IPS DF 4.7 (cell line): Measurements from ENCODE around the gene ILRUN.
"Not testable (repeated sequence)": the region's sequence is repeated elsewhere in the genome, so short reads cannot be mapped to it uniquely, and the experiment has no call there.

ENCODE experiments used
- DNase-seq: peaks from one replicate; pipeline ENCODE4 v3.0.0-alpha.2; 2013; ENCODE audit warnings: low spot score; ENCODE audit errors: extremely low read depth

The ILRUN gene

GRCh38 chr6:34696739-34697543, at the start of gene ILRUN:
Gene ILRUN, minus strand, starts transcription at chr6:34696767. Its CDS starts 164 bp downstream, at chr6:34696603.
- peak; percentile 22 for DNase-seq

GRCh38 chr6:34745277-34746103, 48.9 kb upstream of the ILRUN start:
- no peak for DNase-seq

- DNase-seq = not testable (repeated sequence)
Measured at GRCh38 chr6:34744294-34744647, 47.7 kb upstream of the ILRUN start.

DNA sequence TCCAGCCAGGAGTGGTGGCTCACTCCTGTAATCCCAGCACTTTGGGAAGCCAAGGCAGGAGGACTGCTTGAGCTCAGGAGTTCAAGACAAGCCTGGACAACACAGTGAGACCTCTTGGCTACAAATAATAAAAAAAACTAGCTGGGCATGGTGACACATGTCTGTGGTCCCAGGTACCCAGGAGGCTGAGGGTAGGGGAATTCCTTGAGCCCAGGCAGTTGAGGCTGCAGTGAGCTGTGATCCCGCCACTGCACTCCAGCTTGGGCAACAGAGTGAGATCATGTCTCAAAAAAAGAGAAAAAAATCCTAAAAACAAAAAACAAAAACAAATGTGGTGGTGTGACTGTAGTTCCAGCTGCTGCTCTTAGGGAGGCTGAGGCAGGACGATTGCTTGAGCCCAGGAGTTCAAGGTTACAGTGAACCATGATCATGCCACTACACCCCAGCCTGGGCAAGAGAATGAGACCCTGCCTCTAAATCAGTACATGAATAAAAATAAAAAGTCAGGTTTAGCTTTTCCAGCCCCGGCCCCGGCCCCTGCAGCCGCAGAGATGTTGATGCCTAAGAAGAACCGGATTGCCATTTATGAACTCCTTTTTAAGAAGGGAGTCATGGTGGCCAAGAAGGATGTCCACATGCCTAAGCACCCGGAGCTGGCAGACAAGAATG, 47.2 kb upstream of the ILRUN start:
- no peak for DNase-seq

- DNase-seq = no peak
Measured at GRCh38 chr6:34742094-34742493, 45.5 kb upstream of the ILRUN start.

DNA sequence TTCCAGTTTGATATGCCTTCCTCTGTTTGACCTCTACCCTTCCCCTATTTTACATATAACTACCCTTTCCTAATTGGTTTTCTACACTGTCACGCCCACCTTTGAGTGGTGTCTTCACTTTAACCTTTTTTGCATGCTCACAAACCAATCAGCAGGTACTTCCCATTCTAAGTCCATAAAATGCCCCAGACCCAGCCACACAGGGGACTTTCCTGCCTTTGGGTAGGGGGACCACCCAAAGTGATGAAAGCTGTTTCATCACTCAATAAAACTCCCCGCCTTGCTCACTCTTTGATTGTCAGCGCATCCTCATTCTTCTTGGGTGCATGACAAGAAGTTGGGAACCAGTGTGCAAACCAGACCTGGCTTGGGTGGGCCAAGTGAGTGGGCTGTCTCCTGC, 40.3 kb upstream of the ILRUN start:
- DNase-seq = no peak

GRCh38 chr6:34731393-34732060, 35.0 kb upstream of the ILRUN start:
- DNase-seq = no peak

- DNase-seq = no peak
Measured at GRCh38 chr6:34729631-34730470, 33.3 kb upstream of the ILRUN start.

GRCh38 chr6:34726055-34726454, 29.5 kb upstream of the ILRUN start:
- DNase-seq = no peak

DNA sequence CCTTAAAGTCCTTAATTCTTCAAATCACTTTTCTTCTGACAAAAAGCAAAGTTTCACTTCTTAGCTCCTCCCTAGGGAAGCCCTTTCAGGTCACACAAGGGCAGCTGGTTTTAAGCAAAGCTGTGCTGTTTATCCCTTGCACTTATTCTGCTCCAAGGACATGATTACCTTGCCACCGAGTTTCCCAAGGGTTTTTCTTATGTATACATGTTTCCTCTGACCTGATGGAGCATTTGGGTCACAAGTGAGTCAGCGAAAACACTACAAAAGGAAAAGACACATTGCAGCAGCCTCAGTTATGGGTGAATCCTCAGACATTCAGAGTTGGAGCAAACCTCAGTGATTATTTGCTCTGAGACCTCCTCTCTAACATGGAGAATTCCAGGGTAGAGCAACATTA, 26.6 kb upstream of the ILRUN start:
- no peak for DNase-seq

- DNase-seq = no peak
Measured at GRCh38 chr6:34722451-34722850, 25.9 kb upstream of the ILRUN start.

DNA sequence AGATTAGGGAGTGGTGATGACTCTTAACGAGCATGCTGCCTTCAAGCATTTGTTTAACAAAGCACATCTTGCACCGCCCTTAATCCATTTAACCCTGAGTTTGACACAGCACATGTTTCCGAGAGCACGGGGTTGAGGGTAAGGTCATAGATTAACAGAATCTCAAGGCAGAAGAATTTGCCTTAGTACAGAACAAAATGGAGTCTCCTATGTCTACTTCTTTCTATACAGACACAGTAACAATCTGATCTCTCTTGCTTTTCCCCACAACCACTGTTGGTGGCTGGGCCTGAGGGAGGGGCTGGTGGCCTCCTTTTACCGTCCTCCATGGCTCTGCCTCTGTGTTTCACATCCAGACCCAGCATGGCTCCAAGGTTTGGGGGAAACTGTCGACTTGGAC, 23.6 kb upstream of the ILRUN start:
- not testable (repeated sequence) for DNase-seq

- not testable (repeated sequence) for DNase-seq
Measured at GRCh38 chr6:34719646-34720045, 23.1 kb upstream of the ILRUN start.

- DNase-seq = no peak
Measured at GRCh38 chr6:34718976-34719375, 22.4 kb upstream of the ILRUN start.

DNA sequence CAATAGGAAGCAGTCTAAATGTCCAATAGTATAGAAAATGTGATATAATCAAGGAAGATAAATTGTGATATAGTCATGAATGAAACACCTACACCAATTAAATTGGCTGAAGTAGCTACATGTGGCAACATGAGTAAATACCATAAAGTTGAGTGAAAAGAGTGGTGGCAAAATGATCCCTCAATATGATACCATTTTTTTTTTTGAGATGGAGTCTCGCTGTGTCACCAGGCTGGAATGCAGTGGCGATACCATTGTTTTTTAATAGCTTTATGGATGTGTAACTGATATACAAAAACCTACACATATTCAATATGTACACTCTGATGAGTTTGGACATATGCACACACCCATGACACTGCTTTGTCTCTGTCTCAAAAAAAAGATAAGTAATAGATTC, 20.9 kb upstream of the ILRUN start:
- no peak for DNase-seq

GRCh38 chr6:34714663-34715062, 18.1 kb upstream of the ILRUN start:
- no peak for DNase-seq

DNA sequence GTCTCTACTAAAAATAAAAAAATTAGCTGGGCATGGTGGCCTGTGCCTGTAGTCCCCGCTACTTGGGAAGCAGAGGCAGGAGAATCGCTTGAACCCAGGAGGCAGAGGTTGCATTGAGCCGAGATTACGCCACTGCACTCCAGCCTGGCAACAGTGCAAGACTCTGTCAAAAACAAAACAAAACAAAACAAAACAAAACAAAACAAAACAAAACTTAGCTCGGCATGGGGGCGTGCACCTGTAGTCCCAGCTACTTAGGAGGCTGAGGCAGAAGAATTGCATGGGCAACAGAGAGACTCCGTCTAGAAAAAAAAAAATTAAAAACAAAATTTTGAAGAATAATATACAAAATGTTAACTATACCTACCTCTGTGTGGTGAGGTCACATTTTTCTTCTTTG, 16.3 kb upstream of the ILRUN start:
- DNase-seq = not testable (repeated sequence)

DNA sequence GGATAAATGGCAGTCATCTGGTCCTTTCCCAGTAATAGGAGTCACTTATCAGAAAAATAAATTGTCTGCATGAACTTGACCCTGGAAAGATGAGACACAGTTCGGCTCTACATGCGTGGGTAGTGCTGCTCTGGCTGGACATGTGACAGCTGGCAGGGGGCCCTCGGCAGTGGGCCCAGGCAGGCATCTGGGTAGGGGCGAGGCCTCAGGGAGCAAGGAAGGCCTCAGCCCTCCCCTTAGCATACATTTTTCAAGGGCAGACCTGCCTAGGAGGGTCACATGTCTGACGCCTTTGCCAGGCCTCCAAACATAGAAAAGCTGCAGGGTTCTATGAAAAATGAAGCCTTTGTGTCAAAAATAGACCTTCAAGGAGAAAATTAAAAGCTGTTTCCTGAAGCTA, 12.8 kb upstream of the ILRUN start:
- no peak for DNase-seq

- DNase-seq = no peak
Measured at GRCh38 chr6:34705241-34705640, 8.7 kb upstream of the ILRUN start.

DNA sequence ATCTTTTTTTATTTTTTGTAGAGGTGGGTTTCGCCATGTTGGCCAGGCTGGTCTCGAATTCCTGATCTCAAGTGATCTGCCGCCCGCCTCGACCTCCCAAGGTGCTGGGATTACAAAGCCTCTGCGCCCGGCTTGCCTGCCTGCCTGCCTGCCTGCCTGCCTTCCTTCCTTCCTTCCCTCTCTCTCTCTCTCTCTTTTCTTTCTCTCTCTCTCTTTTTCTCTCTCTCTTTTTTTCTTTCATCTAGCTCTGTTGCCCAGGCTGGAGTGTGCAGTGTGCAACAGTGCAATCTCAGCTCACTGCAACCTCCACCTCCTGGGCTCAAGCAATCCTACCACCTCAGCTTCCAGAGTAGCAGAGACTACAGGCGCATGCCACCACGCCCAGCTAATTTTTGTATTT, 4.6 kb upstream of the ILRUN start:
- DNase-seq = no peak
